ENCODE data around the gene UQCC2.

DNA sequence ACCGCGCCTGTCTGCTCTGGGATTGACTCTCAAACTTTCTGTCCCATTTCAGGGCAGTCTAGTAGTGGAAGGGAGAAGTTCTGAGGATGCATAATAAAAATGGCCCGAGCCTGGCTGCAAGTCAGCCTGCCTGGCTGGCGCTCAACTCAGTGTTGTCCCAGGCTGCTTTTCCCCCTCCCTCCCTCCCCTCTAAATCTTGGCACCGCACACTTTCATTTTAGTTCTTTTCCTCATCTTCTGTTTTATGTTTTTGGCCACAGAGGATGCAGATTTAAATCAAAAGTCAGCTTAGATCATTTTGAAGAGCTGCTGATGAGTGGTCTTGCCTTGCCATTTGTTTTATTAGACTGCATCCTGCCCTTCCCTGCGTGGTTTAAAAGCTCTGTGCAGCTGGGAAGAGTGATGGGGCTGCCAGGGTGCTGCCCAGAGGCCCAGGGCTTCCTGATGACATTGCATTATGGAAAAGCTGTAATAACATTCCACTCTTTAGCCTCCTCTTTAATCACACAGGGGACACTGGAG is 6.5 kb upstream of the UQCC2 start:
- TF ChIP-seq, protein P1, sequence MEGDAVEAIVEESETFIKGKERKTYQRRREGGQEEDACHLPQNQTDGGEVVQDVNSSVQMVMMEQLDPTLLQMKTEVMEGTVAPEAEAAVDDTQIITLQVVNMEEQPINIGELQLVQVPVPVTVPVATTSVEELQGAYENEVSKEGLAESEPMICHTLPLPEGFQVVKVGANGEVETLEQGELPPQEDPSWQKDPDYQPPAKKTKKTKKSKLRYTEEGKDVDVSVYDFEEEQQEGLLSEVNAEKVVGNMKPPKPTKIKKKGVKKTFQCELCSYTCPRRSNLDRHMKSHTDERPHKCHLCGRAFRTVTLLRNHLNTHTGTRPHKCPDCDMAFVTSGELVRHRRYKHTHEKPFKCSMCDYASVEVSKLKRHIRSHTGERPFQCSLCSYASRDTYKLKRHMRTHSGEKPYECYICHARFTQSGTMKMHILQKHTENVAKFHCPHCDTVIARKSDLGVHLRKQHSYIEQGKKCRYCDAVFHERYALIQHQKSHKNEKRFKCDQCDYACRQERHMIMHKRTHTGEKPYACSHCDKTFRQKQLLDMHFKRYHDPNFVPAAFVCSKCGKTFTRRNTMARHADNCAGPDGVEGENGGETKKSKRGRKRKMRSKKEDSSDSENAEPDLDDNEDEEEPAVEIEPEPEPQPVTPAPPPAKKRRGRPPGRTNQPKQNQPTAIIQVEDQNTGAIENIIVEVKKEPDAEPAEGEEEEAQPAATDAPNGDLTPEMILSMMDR (IDR thresholded peaks at IDR 0.05): no peak
- TF ChIP-seq POLR2A (IDR thresholded peaks at IDR 0.05): no peak
